HEK293 (cell line): ENCODE data around the gene IL17REL.

ENCODE experiments used
- CTCF ChIP-seq: fragments of 450-650 bp; formaldehyde crosslinking; IDR thresholded peaks from 2 replicates; pipeline ENCODE4 v1.5.1; 2016; ENCODE audit warnings: missing biosample characterization, missing genetic modification characterization
- KLF10 ChIP-seq: fragments of 450-650 bp; IDR thresholded peaks from 2 replicates; pipeline ENCODE4 v1.5.1; 2018; ENCODE audit warnings: missing biosample characterization, mild to moderate bottlenecking, missing genetic modification characterization
- PRDM10 ChIP-seq: fragments of 450-650 bp; formaldehyde crosslinking; IDR thresholded peaks from 2 replicates; pipeline ENCODE4 v1.5.1; 2016; ENCODE audit warnings: missing biosample characterization, missing genetic modification characterization
- REST ChIP-seq: fragments of 450-650 bp; formaldehyde crosslinking; IDR thresholded peaks from 2 replicates; pipeline ENCODE4 v1.5.1; 2016; ENCODE audit warnings: missing biosample characterization, missing genetic modification characterization
- YY1 ChIP-seq: fragments of 450-650 bp; formaldehyde crosslinking; IDR thresholded peaks from 2 replicates; pipeline ENCODE4 v1.5.1; 2018; ENCODE audit warnings: missing biosample characterization, missing genetic modification characterization
- ZBTB11 ChIP-seq: fragments of 450-650 bp; formaldehyde crosslinking; conservative IDR thresholded peaks from 2 replicates; pipeline ENCODE4 v1.5.1; 2016; ENCODE audit warnings: low read depth, missing biosample characterization, missing genetic modification characterization
- ZBTB49 ChIP-seq: fragments of 450-650 bp; formaldehyde crosslinking; IDR thresholded peaks from 2 replicates; pipeline ENCODE4 v1.5.1; 2016; ENCODE audit warnings: missing biosample characterization, missing genetic modification characterization, low read depth
- ZNF521 ChIP-seq: fragments of 450-650 bp; formaldehyde crosslinking; IDR thresholded peaks from 2 replicates; pipeline ENCODE4 v1.5.1; 2017; ENCODE audit warnings: missing biosample characterization, mild to moderate bottlenecking, missing genetic modification characterization
- ZNF596 ChIP-seq: fragments of 450-650 bp; IDR thresholded peaks from 2 replicates; pipeline ENCODE4 v1.5.0; 2018; ENCODE audit warnings: missing biosample characterization, mild to moderate bottlenecking, missing genetic modification characterization, moderate library complexity
- ZNF670 ChIP-seq: fragments of 450-650 bp; formaldehyde crosslinking; IDR thresholded peaks from 2 replicates; pipeline ENCODE4 v1.5.1; 2016; ENCODE audit warnings: missing biosample characterization, missing genetic modification characterization, low read depth
- ZSCAN5A ChIP-seq: fragments of 450-650 bp; formaldehyde crosslinking; IDR thresholded peaks from 2 replicates; pipeline ENCODE4 v1.5.1; 2016; ENCODE audit warnings: missing biosample characterization, missing genetic modification characterization

GRCh38 chr22:50048836-50049235 lies 36.3 kb upstream of the IL17REL start:
- TF ChIP-seq CTCF (no peak), ZNF596 (no peak), ZSCAN5A (tag by site-specific recombination) (no peak), KLF10 (tag by site-specific recombination) (no peak), ZNF521 (no peak), REST (no peak), PRDM10 (tag by site-specific recombination) (no peak), ZBTB11 (tag by site-specific recombination) (no peak), ZBTB49 (no peak), YY1 (tag by site-specific recombination) (no peak), ZNF670 (tag by site-specific recombination) (no peak)
